Heart right ventricle (tissue), 16 donors: ENCODE results near the gene MGMT. TPM values are rescaled to one million over a fixed set of nuclear protein-coding genes. Genes with fewer than 3 reads are reported as not detected.

Source experiments
- ATAC-seq, 8 donors: fragments of 200-7000 bp; cut with Tn5 transposase; one replicate each; pipeline ENCODE4 v1.9.1; 2020; ENCODE audit warnings: mild to moderate bottlenecking in 8 of 8, moderate library complexity in 8 of 8, moderate number of reproducible peaks in 1 of 8
- DNase-seq, 2 donors: peaks; one replicate each; pipeline ENCODE4 v3.0.0-alpha.2; 2020
- H3K27ac ChIP-seq, 10 donors: fragments of 200-600 bp; sonication (generic) in 2 of 10; one replicate each; pipeline versions ENCODE4 v1.5.0 to v1.8.0; 2020 to 2022; ENCODE audit warnings: mild to moderate bottlenecking in 3 of 10
- H3K27me3 ChIP-seq, 7 donors: fragments of 200-600 bp; one replicate each; pipeline ENCODE4 v1.8.0; 2021 to 2022; ENCODE audit warnings: mild to moderate bottlenecking in 2 of 7
- H3K36me3 ChIP-seq, 9 donors: fragments of 200-600 bp; sonication (generic) in 1 of 9; one replicate each; pipeline versions ENCODE4 v1.5.0 to v1.8.0; 2020 to 2022; ENCODE audit warnings: mild to moderate bottlenecking in 2 of 9
- H3K4me1 ChIP-seq, 9 donors: fragments of 200-600 bp; sonication (generic) in 1 of 9; one replicate each; pipeline versions ENCODE4 v1.5.0 to v1.8.0; 2020 to 2022; ENCODE audit warnings: mild to moderate bottlenecking in 4 of 9
- H3K4me3 ChIP-seq, 10 donors: fragments of 200-600 bp; sonication (generic) in 2 of 10; one replicate each; pipeline versions ENCODE4 v1.5.0 to v1.8.0; 2020 to 2022; ENCODE audit warnings: mild to moderate bottlenecking in 7 of 10, moderate library complexity in 2 of 10
- H3K9me3 ChIP-seq, 11 donors: fragments of 200-600 bp in 10 of 11; sonication (generic) in 2 of 11; one replicate each; pipeline versions ENCODE4 v1.5.0 to v1.8.0; 2013 to 2022; ENCODE audit warnings: mild to moderate bottlenecking in 2 of 11, control low read depth in 1 of 11, moderate library complexity in 1 of 11
- CTCF ChIP-seq, 9 donors: fragments of 200-600 bp; sonication (generic) in 2 of 9; IDR thresholded peaks; one replicate each; pipeline versions ENCODE4 v1.5.0 to v1.8.0; 2021 to 2022; ENCODE audit warnings: antibody characterized with exemption in 9 of 9, mild to moderate bottlenecking in 5 of 9, moderate library complexity in 1 of 9
- WGBS, 2 donors: extraction: QIAGEN DNeasy Blood & Tissue Kit; methylation state at CpG; one replicate each; pipeline ENCODE4 v1.1.7; 2013; ENCODE audit warnings: inconsistent platforms in 1 of 2; 5-methylcytosine and 5-hydroxymethylcytosine counted together
- intact Hi-C, 10 donors: fragments of 100-400 bp; cut with DNase I; formaldehyde crosslinking; loops; one replicate each; pipeline versions ENCODE4 v1.11.1 to v1.14.2; 2022
- polyA plus RNA-seq, 2 donors: library from polyadenylated mRNA; stranded (reverse); fragments of 200-250 nt; gene quantifications; one replicate each; pipeline ENCODE4 v1.2.3, GENCODE V29; 2013
- total RNA-seq, 10 donors: library from RNA; stranded (reverse); fragmentation: NEBNext Ultra II Directional in 3 of 10; extraction: Animal tissue kit (Norgen Biotek cat#: 25700) in 3 of 10; gene quantifications; one replicate each; pipeline versions ENCODE4 v1.2.1 to v1.2.4, GENCODE V29; 2021 to 2023
- donor health status: Arrhythmogenic right ventricular cardiomyopathy.
- donor health status: ischemic (EF 13 %, LVEDD 7.1; RV severe dilation, severe dysfunction).
- donor health status: healthy with polysubstance abuse.
- donor health status: DM: no; HTN: yes; CAD: no.
- donor health status: DM: no; HTN: no; CAD: no.
- donor health status: ischemic (EF 25% LVEDD 6.9; RV normal size, moderate dysfunction).
- donor health status: ischemic (EF 25% LVEDD 5.7; RV mildly dilated, moderate dysfunction).
- donor health status: healthy.
- donor health status: DM: yes; HTN: yes; CAD: no.
- donor health status: Ischemic cardiomyopathy.
- donor health status: ischemic (EF 35%, LVEDD 5.7; RV mildly dilated, moderate dysfunction).
- donor health status: nonischemic (EF 11% LVEDD 7.7; RV severe dilation, severe dysfunction).
- donor health status: DM: yes; HTN: yes; CAD: no.
- donor health status: PGD.
- donor health status: ischemic (EF 29% LVEDD 5.4; RV normal size, mild dysfunction).
- donor health status: nonischemic (EF 23%, LVEDD 6.1; RV moderate dilation, normal function).

MGMT gene
- total and polyA plus RNA-seq, 12 donors = 8.4 to 17.8 (median 12.9) TPM

GRCh38 chr10:129446183-129446581 lies 20.9 kb upstream of the MGMT start:
- ATAC-seq = no peak

GRCh38 chr10:129447486-129447885 lies 19.6 kb upstream of the MGMT start:
- no peak overlapping the region for H3K27ac ChIP-seq
- no peaks in the 10 kb centered on the region for H3K27me3 ChIP-seq
- no peaks in the 10 kb centered on the region for H3K4me1 ChIP-seq
- DNase-seq (no peak), ATAC-seq (no peak)
- H3K9me3 ChIP-seq = peaks cover 0 to 6% (median 0%) of the 10 kb centered on the region in 11 donors
- TF ChIP-seq CTCF (IDR thresholded peaks at IDR 0.05) = no peak
- WGBS, 2 donors = 90 to 95% methylated on average over 6 of the region's 6 CpGs
- no peaks in the 10 kb centered on the region for H3K36me3 ChIP-seq
- H3K4me3 ChIP-seq = no peak overlapping the region
- intact Hi-C loops = no loop called here

More at GRCh38 chr10:129446183-129446581, 20.9 kb upstream of the MGMT start:
- Histone ChIP-seq H3K4me1 (no peaks in the 10 kb centered on the region), H3K4me3 (no peak overlapping the region), H3K36me3 (no peaks in the 10 kb centered on the region), H3K9me3 (no peaks in the 10 kb centered on the region), H3K27ac (no peak overlapping the region), H3K27me3 (no peaks in the 10 kb centered on the region)
- WGBS, 2 donors = 87 to 88% methylated on average over 4 of the region's 4 CpGs
- TF ChIP-seq CTCF (IDR thresholded peaks at IDR 0.05) = no peak
- DNase-seq = no peak
- intact Hi-C loops = no loop called here

- intact Hi-C loops = no loop called here
- no peak overlapping the region for H3K4me3 ChIP-seq
These were observed 19.0 kb upstream of the MGMT start for GRCh38 chr10:129448086-129448485.

GRCh38 chr10:129448539-129448938 lies 18.5 kb upstream of the MGMT start:
- intact Hi-C loops = no loop called here
- Histone ChIP-seq H3K27me3 (no peaks in the 10 kb centered on the region), H3K36me3 (no peaks in the 10 kb centered on the region), H3K4me1 (no peaks in the 10 kb centered on the region), H3K27ac (no peak overlapping the region), H3K4me3 (no peak overlapping the region), H3K9me3 (peaks cover 0 to 8% (median 0%) of the 10 kb centered on the region in 11 donors)
- ATAC-seq (no peak), DNase-seq (no peak)
- TF ChIP-seq CTCF (IDR thresholded peaks at IDR 0.05) = no peak
- WGBS, 2 donors = 93% methylated on average over 5 of the region's 5 CpGs

More at GRCh38 chr10:129448086-129448485, 19.0 kb upstream of the MGMT start:
- no peak for ATAC-seq
- no peaks in the 10 kb centered on the region for H3K4me1 ChIP-seq
- no peak for DNase-seq
- no peak overlapping the region for H3K27ac ChIP-seq
- H3K27me3 ChIP-seq = no peaks in the 10 kb centered on the region
- no peaks in the 10 kb centered on the region for H3K36me3 ChIP-seq
- H3K9me3 ChIP-seq = peaks cover 0 to 8% (median 0%) of the 10 kb centered on the region in 11 donors
- no peak for TF ChIP-seq CTCF (IDR thresholded peaks at IDR 0.05)
- 89 to 93% methylated on average over 5 of the region's 5 CpGs for WGBS, 2 donors
